GM21529 (cell line): Measurements from ENCODE around the gene ATP8A2.
"Not testable (repeated sequence)": the region's sequence is repeated elsewhere in the genome, so short reads cannot be mapped to it uniquely, and the experiment has no call there.

Experiments
- ATAC-seq: cut with Tn5 transposase; IDR thresholded peaks from one replicate; pipeline ENCODE4 v1.9.1; 2021; ENCODE audit not compliant: unreplicated experiment

Gene ATP8A2

DNA sequence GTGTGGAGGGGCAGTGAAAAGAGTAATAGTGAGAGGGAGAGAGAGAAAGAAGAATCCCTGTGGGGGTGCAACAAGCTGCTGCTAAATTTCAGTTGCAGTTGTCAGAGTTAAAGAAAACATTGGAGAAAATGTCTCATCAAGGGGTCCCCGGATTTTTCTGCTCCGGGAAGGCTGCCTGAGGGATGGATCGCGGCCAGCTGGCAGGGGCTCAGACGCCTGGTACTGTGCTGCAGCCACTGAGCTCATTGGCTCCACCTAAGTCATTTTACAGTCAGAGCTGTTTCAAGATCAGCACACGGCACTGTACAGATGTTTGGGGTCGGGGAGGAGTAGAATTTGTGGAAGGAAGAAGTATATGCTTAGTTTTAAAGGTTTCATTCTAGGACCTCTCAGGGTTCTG, 573.8 kb downstream of the ATP8A2 start:
- no peak for ATAC-seq

DNA sequence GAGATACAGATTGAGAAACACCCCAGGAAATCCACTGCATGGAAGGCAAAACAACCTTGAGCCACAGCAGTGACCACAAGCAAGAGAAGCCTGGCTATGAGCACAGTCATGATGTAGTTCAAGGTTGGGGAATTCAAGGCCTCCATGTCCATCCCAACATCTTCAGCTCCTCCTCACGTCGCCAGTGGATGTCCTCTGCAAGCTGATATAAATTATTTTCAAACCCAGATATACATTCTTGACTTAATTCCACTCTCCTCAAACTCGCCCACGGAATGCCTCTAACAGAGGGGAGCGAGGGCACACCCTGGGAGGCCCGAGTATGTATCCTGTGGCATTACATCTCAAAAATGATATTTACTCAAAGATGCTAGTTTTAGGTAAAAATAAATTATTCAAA, 574.5 kb downstream of the ATP8A2 start:
- no peak for ATAC-seq

DNA sequence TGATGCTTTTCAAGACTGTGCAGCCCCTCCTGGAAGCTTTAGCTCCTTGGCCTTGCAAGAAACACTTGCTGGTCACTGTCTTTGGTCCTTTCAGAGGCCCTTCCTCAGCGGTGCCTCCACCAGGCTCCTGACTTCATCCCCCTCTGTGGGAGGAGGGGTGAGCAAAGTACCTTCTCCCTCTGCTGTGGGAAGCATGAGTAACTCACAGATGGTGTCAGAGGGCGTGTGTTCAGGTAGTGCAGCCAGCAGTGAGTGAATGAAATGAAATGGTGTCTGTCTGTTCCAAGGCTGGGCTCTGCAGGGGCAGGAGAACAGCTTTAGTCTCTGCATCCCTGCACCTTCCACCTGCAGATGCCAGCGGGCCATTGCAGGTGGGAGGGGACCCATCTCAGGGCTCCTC, 577.1 kb downstream of the ATP8A2 start:
- ATAC-seq: no peak

DNA sequence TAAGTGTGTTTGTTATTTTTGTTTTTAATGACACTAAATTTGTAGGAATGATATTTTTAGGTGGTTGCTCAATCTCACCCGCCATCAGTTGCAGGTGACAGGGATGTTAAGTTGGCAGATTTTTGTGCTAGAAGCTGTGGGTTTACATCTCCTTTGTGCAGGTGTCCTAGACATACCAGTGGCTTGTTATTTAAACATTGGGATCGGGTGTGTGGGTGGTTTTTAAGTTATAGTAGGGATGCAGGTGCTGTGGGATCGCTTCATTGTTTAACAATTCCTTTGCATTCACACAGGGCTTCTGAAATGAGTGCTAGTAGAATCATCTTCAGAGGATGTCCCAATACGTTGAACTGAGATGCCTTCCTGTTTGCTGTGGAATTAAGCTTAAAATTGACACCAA, 580.1 kb downstream of the ATP8A2 start:
- no peak for ATAC-seq

DNA sequence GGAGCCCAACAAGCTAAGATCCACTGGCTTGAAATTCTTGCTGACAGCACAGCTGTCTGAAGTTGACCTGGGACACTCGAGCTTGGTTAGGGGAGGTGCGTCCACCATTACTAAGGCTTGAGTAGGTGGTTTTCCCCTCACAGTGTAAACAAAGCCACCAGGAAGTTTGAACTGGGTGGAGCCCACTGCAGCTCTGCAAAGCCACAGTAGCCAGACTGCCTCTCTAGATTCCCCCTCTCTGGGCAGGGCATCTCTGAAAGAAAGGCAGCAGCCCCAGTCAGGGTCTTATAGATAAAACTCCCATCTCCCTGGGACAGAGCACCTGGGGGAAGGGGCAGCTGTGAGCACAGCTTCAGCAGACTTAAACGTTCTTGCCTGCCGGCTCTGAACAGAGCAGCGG, 582.3 kb downstream of the ATP8A2 start:
- ATAC-seq: not testable (repeated sequence)

DNA sequence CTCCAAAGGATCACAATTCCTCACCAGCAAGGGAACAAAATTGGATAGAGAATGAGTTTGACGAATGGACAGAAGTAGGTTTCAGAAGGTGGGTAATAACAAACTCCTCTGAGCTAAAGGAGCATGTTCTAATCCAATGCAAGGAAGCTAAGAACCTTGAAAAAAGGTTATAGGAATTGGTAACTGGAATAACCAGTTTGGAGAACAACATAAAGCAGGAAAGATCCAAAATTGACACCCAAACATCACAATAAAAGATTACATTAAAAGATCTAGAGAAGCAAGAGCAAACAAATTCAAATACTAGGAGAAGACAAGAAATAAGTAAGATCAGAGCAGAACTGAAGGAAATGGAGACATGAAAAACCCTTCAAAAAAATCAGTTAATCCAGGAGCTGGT, 583.2 kb downstream of the ATP8A2 start:
- ATAC-seq: not testable (repeated sequence)

DNA sequence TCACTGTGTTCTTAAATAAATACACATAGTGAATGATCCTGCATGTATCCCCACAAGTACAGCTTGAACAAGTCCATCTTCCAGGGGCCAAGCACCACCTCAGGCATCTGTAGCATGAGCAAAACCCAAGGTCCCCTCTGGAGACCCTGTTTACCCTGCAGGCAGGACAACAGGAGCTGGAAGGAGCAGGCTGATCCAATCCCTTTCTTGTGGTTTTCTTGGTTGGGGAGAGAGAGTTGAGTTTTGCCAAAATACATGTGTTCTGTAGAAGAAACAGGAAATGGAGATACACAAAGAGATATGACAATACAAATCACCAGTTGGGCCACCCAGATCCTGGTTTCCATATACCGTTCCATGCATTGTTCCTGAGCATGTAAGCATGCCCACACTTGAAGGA, 587.2 kb downstream of the ATP8A2 start:
- ATAC-seq: no peak

DNA sequence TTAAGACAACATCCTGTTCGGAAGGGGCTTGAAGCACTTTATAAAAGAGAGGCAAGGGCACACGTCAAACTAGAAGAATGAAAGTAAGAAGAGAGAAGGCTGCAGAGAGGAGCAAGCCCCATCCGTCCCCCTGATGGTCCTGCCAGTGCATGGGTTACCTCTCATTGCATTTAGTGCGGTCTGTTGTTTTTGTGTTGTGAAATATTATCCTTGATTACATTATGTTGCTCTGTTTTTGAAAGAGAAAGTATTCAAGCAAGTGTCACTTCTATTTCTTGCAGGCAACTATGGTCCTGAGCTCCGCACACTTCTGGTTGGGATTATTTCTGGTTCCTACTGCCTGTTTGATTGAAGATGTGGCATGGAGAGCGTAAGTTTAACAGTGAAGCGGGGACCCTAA, 589.5 kb downstream of the ATP8A2 start:
- ATAC-seq: no peak

DNA sequence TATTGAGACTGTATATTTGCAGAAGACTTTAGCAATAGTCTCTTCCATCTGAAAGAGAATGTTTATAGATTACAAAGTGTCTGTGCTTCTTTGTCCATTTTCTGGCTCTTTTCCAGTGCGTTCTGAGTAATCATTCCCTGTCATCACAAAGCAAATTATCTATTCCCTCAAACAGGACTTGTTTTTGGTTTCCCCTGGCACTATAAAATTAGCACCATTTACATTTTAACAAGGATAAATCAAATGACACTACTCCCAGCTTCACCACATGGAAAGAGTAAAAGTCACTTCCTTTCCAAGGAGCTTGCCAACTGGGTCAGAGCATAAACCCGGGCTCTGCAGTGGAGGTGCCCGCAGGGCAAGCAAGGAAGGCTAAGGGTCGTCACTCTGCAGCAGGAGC, 591.9 kb downstream of the ATP8A2 start:
- ATAC-seq: no peak

DNA sequence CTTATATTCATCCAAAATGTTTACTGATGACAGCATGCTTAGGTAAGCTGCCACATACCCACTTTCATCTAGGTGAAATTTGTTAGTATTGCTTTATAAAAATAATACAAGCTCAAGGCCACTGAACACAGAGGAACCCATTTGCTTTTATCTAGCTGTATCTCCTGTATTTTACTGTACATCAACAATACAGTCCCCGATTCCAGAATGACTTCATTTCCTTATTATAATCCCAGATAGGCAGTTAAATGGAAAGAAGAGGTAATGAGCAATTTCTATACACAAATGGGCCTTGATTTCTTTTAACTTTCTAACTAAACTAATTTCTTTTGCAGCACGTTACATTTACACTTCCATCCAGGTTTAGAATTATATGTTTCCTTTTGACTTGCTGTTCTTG, 593.8 kb downstream of the ATP8A2 start:
- no peak for ATAC-seq

DNA sequence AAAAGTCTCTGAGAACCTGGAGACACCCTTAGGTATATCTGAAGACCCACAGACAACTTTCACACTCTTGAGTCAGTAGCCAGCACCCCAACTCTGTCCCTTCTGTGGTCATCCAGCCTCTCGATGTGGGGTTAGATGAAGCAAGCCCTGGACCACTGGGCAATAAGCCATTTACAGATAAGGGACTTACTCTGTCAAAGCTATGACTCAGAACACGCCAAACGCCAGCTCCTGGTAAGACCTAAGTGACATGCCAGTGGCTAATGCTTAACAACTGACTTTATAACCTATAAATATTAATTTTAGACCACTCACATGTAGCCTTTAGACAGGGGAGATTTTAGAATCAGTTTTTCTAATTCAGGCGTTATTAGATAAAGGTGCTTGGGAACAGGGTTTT, 594.3 kb downstream of the ATP8A2 start:
- ATAC-seq: no peak

DNA sequence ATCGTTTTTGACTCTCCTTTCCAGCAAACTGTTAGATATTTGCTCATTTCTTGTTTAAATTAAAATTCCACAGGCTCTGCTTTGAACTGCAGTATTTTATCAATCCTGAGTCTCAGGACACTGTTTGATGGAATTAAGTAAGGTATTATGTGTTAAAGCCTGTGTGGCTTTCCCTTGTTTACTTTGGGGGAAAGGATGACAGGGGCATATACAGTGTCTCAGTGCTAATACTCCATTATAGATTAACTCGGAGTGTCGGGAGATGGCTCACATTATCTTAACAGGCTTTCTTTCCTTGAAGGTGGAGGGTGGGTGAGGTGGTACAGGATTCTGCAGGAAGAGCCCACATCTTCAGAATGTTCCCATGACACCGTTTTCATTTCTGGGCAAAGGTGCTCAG, 595.4 kb downstream of the ATP8A2 start:
- ATAC-seq: no peak

DNA sequence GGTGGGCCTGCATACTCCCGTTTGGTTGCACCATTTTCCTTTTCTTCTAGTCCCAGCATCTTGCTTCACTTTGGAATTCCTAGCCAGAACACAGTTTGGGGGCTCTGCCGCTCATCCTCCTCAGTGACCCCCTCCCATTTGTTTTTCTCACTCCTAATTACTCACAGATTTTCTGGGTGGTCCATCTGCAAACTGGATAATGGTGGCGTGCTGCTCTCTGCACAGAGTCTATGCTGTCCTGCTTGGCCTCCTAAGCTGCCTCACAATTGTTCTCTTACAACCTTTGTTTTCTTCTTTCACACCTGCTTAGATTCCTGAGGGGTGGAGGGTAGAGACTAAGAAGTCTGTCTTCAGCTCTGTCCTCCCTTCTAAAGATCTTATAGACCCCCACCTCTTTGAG, 599.3 kb downstream of the ATP8A2 start:
- ATAC-seq: no peak

DNA sequence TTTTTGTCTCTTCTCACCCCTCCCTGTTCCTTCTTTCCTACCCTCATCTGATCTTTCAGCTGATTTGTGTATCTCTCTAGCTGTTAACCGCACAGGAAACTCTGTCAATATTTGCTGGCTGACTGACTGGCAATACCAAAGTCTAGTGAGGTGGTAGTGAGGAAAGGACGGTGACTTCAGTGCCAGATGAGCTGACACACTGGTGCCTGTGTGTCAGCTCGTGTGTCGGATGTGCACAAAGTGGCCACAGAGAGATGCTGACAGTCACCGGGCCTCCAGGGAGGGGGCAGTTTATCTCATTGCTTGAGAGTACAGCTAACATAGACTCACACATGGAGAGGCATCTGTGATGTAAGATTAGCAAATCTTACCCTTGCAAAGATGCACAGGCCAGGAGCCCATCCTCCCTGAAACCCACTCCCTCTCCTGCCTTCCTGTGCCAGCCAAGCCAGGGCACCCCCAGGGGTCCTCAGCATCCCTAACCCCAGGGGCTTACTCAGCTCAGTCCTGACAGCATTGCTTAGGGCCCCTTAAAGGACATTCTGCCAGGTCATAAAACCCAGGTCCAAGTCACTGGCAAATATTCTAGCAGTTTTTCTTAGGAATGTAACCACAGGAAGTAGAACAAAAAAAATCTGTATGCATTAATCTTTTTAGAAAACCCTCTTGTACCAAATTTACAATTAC, 599.8 kb downstream of the ATP8A2 start:
- no peak for ATAC-seq

DNA sequence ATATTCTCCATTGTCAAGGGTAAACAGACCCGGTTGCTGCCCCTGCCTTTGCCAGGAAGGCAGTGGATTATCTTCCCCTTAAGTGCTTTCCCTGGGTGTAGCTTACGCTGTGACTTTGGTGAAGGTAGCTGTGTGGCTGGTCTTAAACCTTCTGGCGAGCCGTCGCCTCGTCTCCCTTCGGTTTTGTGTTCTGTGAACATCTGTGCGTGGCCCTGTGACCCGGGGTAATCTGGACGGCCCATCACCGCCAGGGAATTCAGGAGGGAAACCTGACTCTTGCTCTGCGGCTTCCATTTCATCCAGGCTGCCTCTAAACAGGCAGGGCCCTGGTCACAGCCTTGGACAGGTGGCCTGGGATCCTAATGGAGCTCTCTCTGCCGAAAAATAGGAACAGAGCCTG, 601.3 kb downstream of the ATP8A2 start:
- no peak for ATAC-seq

DNA sequence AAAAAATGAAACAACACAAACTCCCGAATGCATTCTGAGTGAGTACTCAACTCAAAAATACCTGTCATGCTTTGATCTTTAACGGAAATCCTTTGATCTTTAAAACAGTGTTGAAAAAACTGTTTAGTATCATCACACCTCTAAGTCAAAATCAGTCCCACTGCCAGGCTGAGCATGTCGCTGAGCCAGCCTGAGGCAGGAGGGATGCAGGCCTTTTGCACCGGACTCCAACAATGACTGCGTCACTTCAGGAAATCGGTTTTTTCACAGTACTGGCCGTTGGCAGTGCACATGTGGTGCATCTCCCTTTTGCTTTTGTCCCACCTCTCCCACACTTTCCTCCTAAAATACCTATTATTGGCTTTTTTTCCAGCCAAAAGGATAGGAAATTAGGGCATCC, 601.8 kb downstream of the ATP8A2 start:
- ATAC-seq: no peak

DNA sequence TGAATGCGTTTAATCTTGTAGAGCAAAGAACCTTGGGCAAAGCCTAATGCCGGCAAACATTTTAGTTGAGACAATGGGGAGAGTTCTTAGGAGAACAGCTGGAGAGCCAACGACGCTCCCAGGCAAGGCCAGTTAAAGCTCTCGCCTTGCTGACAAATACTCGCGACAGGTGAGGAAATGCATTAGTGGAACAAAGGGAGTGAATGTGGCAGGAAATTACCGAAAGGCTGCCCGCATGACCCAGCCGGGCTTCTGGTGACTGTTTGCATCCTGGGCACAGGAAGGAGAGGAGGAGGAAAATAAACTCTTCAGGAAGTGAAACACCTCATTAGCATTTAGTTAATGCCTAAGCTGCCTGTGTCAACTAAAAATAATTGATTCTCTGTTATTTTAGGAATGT, 605.4 kb downstream of the ATP8A2 start:
- no peak for ATAC-seq

DNA sequence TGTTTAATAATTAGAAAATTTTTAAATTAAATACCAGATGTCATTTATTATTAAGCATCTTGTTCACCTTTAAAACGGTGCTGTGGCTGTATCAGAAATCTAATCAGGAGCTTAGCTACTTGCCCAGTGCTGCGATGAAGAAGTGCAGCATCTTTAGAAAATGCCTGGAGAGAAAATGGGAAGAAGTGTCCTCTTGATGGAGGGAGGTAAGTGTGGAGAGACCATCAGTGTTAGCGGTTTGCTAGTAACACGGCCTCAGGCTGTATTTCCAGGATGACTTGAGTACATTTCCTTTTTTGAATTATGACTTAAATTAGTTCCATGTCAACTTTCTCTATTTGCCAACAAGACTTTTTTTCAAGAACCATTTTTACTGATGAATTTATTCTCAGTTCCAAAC, 605.9 kb downstream of the ATP8A2 start:
- no peak for ATAC-seq

DNA sequence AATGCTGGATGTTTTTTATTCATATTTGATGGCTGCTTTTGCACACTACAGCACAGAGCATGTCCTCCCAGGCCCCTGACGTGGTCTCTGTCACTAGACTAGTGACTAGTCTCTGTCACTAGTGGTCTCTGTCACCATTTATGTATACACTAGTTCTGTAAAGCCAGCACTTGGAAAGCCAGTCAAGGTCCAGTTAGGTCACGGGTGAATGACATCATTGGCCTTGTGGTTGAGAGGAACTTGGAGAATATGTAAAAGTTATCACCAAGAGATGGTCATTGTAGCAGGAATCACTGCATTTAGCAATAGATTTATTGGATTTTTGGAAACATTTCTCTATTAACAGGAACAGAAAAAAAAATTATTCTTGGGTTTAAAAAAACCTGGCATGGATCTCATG, 607.2 kb downstream of the ATP8A2 start:
- ATAC-seq: no peak

DNA sequence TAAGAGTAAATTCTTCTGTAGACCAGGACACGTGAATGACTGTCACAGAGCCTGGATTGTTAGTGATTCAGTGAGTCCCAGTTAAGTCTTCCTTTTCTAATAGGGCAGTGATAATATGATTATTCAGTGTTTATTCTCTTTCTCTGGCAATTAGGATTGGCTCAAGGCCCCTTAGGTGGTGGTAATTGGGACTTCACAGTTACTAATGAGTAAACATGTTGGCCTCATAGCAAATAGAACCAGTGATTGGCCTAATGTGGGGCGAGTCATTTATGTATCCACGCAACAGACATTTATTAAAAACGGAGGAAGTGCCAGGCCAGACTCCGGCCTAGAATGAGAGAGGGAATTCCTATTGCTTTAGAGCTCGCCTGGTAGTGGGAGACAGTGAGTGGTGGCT, 607.6 kb downstream of the ATP8A2 start:
- no peak for ATAC-seq

DNA sequence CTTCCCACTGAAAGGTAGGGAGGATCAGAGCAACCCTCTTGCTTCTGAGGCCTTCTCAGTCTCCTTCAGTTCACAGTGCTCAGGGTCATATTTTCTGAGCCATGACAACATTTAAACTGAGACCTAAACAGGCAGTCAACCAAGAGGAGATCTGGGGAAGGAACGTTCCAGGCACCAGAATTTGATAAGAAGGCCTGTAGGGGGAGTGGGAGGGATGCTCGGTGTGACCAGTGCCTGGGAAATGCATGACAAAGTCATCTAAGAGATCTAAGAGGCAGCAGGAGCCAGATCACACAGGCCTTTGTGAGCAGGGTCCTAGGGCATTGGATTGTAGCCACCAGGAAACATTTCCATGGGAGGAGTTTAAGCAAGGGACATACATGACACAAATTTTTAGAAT, 608.5 kb downstream of the ATP8A2 start:
- ATAC-seq: no peak

DNA sequence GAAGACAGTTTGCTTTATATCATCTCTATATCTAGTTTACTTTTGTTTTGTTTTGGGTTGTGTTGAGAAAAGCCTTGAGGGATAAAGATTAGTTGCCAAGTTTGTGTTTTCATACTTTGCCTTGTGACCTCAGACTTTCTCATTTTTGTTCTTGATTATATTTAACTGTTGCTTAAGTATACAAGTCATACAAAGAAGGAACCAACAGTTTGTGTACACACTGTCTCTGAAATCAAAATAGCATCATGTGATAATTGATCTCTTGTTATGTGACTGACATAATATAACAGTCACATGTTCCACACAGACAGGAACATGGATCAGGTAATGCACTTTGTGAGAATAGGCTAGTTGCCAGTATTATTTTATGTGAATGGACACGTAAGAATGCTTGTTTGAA, 609.3 kb downstream of the ATP8A2 start:
- no peak for ATAC-seq

DNA sequence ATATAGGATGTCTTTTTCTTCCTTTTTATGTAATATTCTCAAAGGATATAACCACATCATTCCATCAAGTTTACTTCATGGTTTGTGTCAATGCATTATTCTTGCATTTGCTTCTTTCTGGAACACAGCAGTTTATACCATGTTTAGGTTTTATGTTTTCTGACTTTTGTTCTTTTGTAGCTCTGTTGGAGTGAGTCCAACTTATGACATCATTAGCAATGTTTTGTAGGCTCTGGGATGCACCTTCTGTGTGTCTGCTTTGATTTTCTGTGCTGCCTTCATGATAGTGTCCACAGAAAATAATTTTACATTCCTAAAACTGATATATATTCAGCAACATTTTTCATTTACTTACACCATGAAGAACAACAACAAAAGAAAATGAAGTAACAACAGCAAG, 611.1 kb downstream of the ATP8A2 start:
- ATAC-seq: no peak

DNA sequence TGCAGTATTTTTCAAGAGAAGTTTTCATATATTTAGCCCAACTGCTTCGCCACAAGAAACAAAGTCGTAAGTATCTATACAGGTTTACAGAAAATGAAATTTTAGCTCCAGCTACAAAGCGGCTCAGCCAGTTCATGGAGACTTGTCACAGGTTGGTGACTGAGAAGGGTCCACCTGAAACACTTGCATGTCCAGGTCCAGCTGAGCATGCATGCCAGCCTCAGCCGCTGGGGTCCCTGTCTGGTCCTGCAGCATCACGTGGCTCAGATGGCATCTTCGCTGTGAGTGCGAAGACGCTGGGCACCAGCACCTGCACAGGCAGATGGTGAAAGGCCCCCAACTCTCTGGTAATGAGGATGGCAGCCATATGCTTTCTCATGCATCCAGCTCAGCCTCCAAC, 616.2 kb downstream of the ATP8A2 start:
- ATAC-seq: no peak
